NCI-H82 (cell line): ENCODE data around the gene BRD7.
A peak's percentile ranks its signal among the peaks of the same experiment; 100 is the strongest.

Experiments used
- DNase-seq: peaks from one replicate; lab custom pipeline; 2025; lab: John Stamatoyannopoulos, UW

The BRD7 gene

GRCh38 chr16:50303041-50303604, 65.7 kb downstream of the BRD7 start:
- no peak for DNase-seq

GRCh38 chr16:50302472-50303005, 66.2 kb downstream of the BRD7 start:
- DNase-seq: no peak

- no peak for DNase-seq
Measured at GRCh38 chr16:50301626-50302471, 66.9 kb downstream of the BRD7 start.

- DNase-seq: no peak
Measured at GRCh38 chr16:50300942-50301625, 67.7 kb downstream of the BRD7 start.

- no peak for DNase-seq
Measured at GRCh38 chr16:50299508-50300105, 69.2 kb downstream of the BRD7 start.

- no peak for DNase-seq
Measured at GRCh38 chr16:50298591-50299507, 69.9 kb downstream of the BRD7 start.

GRCh38 chr16:50298075-50298460, 70.7 kb downstream of the BRD7 start:
- DNase-seq: no peak

GRCh38 chr16:50297301-50298074, 71.3 kb downstream of the BRD7 start:
- peak; percentile 92 for DNase-seq

GRCh38 chr16:50296807-50297206, 72.0 kb downstream of the BRD7 start:
- DNase-seq: peak; percentile 40

- no peak for DNase-seq
Measured at GRCh38 chr16:50295541-50296132, 73.2 kb downstream of the BRD7 start.

- DNase-seq: no peak
Measured at GRCh38 chr16:50294955-50295354, 73.8 kb downstream of the BRD7 start.

- no peak for DNase-seq
Measured at GRCh38 chr16:50293994-50294855, 74.6 kb downstream of the BRD7 start.

GRCh38 chr16:50293041-50293783, 75.6 kb downstream of the BRD7 start:
- DNase-seq: no peak

- DNase-seq: no peak
Measured at GRCh38 chr16:50292566-50292948, 76.2 kb downstream of the BRD7 start.

- DNase-seq: no peak
Measured at GRCh38 chr16:50291719-50292565, 76.8 kb downstream of the BRD7 start.

- DNase-seq: no peak
Measured at GRCh38 chr16:50290856-50291255, 77.9 kb downstream of the BRD7 start.

GRCh38 chr16:50289950-50290764, 78.6 kb downstream of the BRD7 start:
- DNase-seq: no peak
